Gastrocnemius medialis (tissue), 4 donors: ENCODE data around the gene SOSTDC1.

ENCODE experiments used
- POLR2A ChIP-seq, 2 donors: fragments of 450-650 bp; IDR thresholded peaks; one replicate each; pipeline ENCODE4 v1.6.1; 2017; ENCODE audit warnings: antibody characterized with exemption in 2 of 2, mild to moderate bottlenecking in 2 of 2, moderate library complexity in 2 of 2
- TF ChIP-seq, protein P1 (sequence below), 5 experiments: fragments of 450-650 bp in 3 of 5; fragments of 200-600 bp in 2 of 5; sonication (generic) in 2 of 5; IDR thresholded peaks in 4 of 5; conservative IDR thresholded peaks in 1 of 5; 1 replicate in 4 of 5; 2 replicates in 1 of 5; pipeline ENCODE4 v1.5.1; 2016 to 2019; ENCODE audit warnings: antibody characterized with exemption in 5 of 5, mild to moderate bottlenecking in 3 of 5, moderate library complexity in 3 of 5

DNA sequence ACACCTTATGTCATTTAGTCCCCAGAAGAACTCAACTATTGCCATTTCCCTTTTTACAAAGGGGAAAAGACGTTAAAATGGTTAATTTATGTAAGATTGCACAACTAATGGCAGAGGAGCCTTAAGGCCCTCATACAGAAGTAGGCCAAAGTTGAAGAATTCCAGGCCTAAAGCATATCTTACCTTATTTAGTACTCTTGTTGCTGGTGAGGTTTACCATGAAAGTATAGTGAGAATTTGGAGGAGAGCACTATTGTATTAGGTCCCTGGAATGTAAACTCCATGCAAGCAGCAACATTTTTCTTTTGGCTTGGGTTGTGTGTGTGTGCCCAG, 43.5 kb downstream of the SOSTDC1 start:
- TF ChIP-seq POLR2A (IDR thresholded peaks at IDR 0.05), result no peak
- TF ChIP-seq, protein P1, sequence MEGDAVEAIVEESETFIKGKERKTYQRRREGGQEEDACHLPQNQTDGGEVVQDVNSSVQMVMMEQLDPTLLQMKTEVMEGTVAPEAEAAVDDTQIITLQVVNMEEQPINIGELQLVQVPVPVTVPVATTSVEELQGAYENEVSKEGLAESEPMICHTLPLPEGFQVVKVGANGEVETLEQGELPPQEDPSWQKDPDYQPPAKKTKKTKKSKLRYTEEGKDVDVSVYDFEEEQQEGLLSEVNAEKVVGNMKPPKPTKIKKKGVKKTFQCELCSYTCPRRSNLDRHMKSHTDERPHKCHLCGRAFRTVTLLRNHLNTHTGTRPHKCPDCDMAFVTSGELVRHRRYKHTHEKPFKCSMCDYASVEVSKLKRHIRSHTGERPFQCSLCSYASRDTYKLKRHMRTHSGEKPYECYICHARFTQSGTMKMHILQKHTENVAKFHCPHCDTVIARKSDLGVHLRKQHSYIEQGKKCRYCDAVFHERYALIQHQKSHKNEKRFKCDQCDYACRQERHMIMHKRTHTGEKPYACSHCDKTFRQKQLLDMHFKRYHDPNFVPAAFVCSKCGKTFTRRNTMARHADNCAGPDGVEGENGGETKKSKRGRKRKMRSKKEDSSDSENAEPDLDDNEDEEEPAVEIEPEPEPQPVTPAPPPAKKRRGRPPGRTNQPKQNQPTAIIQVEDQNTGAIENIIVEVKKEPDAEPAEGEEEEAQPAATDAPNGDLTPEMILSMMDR (IDR thresholded peaks at IDR 0.05 in 4 of 5, conservative IDR thresholded peaks at IDR 0.05 in 1 of 5), result no peak
